NCI-H774 (cell line): ENCODE data around the gene MMS19.
A peak's percentile ranks its signal among the peaks of the same experiment; 100 is the strongest.

ENCODE experiments used
- DNase-seq: peaks from one replicate; lab custom pipeline; 2025; lab: John Stamatoyannopoulos, UW

Gene MMS19, protein sequence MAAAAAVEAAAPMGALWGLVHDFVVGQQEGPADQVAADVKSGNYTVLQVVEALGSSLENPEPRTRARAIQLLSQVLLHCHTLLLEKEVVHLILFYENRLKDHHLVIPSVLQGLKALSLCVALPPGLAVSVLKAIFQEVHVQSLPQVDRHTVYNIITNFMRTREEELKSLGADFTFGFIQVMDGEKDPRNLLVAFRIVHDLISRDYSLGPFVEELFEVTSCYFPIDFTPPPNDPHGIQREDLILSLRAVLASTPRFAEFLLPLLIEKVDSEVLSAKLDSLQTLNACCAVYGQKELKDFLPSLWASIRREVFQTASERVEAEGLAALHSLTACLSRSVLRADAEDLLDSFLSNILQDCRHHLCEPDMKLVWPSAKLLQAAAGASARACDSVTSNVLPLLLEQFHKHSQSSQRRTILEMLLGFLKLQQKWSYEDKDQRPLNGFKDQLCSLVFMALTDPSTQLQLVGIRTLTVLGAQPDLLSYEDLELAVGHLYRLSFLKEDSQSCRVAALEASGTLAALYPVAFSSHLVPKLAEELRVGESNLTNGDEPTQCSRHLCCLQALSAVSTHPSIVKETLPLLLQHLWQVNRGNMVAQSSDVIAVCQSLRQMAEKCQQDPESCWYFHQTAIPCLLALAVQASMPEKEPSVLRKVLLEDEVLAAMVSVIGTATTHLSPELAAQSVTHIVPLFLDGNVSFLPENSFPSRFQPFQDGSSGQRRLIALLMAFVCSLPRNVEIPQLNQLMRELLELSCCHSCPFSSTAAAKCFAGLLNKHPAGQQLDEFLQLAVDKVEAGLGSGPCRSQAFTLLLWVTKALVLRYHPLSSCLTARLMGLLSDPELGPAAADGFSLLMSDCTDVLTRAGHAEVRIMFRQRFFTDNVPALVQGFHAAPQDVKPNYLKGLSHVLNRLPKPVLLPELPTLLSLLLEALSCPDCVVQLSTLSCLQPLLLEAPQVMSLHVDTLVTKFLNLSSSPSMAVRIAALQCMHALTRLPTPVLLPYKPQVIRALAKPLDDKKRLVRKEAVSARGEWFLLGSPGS

DNA sequence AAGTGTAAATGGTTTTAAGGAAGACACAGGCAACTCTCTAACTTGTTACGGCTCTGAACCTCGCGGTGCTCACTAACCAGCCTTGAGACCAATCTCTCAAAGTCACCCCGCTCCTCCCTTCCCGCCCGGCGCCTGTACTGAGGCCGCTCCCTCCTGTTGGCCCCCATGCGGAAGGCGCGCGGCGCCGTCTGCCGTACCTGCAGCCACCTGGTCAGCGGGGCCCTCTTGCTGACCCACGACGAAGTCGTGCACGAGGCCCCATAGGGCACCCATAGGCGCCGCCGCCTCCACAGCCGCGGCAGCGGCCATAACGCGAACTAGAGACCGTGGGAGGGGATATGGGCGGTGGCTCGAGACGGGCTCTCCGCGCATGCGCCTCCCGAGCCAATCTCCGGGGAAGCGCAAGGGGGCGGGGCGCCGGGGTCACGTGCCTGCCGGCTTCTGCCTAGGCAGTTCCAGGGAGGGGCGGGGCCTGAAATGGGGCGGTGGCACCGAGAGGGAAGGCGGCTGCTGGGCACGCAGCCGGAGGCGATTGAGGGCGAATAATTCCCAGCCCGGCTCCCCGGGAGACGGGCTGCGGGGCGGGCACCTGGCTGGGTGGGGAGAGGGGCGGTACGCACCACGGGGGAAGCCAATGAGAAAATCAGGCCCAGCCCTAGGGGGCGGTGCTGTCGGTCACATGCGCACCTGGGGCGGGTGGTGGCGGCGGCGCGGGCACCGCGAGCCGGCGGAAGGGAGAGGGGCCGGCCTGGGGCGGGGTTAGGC is at the start of gene MMS19:
Gene MMS19 (minus strand): TSS at position 347 of the 765 bp plus-strand sequence. CDS start 38 bp downstream, at position 309.
- peak; percentile 95 for DNase-seq

DNA sequence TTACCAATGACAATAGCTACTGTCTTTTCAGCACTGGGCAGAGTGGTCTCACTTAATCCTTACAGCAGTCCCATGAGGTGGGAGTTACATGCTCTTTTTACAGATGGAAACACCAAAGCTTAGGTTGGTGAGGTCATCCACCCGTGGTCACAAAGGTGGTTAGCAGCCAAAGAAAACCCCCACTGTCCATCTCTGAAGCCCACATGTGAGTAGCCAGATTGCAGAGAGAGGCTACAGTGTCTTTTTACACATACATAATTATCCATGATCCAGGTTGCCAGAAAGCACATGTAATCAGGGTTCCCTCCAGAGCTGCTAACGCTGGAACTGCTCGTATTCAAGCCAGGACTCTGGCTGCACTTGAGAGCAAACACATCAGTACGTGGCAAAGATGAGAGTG is 49.7 kb upstream of the MMS19 start:
- no peak for DNase-seq

DNA sequence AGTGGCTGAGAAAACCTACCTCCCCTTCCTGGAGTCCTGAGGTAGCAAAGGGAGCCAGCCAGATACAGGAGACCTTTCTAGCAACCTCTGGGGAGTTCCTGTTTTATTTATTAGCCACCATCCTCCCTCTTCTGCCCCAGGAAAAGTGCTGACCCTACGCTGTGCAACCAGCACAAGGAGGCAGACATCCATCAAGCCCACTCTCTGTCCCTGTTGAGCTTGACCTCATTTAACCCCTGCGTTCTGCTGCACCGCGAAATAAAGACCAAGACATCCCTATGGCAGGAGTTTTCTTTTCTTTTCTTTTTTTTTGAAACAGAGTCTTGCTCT is 49.0 kb upstream of the MMS19 start:
- DNase-seq: no peak

DNA sequence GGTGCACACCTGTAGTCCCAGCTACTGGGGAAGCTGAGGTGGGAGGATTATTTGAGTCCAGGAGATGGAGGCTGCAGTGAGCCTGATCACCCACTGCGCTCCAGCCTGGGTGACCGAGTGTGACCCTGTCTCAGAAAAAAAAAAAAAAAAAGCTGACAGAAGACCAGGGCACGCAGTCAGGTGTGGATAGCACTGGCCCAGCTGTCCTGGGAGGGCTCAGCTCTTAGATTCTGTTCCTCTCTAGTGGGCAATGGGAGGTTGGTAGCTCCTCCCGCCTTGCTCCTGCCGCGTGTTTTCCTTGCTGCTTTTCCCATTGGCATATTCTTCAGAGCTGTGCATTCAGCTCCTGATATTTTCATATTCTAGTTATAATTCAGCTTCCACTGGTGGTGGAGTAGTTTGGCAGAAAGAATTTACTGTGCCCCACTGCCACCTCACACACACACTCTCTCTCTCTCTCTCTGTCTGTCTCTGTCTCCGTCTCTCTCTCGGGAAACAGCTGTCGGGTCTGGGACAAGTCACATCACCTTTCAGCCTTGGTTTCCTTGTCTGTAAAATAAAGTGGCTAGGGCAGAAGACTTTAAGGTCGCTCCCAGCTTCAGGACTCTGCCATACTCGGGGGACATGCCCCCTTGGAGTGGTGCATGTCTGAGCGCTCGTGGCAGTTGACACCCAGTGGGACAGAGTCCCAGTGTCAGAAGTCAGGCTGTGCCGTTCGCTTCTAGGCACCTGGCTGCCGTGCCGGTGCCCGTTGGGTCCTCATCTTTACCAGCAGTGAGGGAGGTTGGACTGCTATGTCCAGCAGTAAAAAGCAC is 48.4 kb upstream of the MMS19 start:
- no peak for DNase-seq

DNA sequence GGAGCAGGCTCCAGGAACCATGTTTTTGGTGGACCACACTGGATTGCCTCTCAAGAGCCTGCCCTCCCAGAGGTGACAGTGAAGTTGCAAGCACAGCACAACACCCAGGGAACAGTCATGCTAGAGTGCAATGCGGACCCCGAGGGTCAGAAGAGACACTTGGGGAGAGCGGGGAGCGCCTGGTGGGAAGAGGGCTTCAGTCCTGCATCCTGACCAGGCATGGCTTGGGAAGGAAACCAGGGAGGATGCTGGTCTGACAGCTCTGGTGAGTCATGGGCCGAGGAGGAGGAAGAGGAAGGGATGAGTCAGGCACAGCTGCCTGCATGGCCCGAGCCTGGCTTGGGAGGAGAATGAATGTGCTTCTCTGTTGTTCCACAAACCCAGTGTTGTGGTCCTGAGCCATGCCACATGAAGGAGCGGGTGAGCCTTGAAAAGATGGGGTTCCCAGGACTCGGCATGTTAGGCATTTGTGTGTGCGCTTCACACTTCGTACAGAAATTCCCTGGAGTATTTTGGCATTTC is 44.9 kb upstream of the MMS19 start:
- no peak for DNase-seq

DNA sequence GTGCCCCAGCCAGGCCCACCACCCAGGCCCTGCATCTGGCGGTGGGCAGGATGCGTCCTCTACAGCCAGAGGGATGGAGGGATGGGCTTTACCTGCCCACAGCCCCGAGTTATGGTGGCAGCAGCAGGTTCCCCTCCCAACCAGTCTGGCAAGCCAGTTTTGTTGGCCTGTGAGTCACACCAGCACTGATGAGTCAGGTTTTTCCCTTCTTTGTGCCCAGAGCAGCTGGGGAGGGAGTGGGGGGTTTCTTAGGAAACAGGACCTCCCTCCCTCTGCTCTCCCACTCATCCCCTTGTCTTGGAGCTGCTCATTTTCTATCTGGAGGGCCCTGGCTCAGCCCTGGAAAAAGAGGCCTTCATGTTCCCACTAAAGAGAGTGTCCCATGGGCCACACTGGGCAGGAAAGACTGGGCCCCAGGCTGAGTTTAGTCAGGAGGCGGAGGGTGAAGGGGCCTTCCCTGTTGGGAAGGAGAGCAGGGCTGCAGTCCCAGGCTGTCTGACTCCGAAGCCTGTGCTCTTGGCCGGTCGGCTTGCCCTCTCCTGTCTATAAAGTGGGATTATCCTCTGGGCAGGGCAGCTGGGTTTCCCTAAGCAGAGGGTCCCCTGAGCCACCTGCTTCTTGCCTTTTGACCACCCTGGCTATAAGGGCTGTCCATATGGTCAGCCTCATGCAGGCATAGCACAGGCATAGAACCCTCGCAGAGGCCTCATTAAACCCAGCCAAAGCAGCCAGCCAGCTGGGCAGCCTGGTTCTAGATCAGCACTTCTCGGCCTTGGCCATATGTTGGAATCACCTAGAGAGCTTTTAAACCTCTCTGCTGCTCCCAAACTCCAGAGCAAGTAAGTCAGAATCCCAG is 44.2 kb upstream of the MMS19 start:
- no peak for DNase-seq

DNA sequence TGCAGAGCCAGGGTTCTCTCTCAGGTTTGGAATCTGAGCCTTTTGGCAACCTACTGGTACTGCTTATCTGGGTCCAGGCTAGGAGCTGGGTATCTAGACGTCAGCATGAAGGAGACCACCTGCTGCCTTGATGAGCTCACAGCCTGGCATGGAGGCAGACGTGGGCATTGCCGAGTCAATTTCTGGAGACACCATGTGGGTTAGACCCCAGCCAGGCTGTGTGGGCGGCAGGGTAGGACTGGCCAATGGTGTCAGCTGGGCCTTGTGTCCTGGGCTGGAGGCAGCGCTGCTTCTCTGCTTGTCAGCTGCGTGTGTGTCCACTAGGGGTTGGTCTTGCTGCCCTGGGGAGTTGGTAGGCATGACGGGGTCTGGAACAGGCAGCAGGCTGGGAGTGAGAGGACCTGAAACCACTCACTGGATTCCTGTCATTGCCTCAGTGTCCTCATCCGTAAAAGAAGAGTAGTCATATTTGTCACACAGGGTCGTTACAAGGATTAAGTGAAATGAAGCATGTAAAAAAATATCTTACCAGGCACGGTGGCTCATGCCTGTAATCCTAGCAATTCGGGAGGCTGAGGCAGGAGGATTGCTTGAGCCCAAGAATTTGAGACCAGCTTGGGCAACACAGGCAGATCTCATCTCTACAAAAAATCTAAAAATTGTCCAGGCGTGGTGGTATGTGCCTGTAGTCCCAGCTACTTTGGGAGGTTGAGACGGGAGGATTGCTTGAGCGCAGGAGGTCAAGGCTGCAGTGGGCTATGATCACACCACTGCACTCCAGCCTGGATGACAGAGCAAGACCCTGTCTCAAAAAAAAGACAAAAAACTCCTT is 42.7 kb upstream of the MMS19 start:
- no peak for DNase-seq

DNA sequence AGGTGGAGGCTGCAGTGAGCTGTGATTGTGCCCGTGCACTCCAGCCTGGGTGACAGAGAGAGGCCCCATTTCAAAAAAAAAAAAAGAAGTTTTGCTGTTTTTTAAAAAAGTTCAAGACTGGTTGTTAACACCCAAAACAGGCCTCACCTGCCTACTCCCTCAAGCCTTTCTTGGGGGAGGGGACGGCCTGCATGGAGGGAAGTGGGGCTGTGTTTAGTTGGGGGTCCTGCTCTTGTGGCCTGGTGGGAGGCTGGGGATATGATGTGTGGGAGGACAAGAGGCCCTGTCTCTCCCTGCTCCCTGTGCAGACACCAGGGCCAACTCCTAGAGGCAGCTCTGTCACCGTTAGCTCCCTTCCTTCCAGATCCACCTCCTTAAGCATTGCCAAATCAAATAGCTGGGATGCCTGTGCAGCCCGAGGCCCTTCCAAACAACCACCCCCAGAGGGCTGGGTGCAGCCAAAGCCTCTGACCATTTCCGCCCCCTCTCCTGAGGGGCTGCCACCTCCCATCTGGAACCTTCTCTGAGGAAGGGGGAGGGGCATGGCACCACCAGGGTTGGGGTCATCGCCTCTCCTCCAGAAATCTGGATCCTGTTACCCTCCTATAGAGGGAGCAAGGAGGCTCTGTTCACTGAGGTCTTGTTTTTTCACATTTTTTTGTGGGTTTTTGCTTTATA is 41.4 kb upstream of the MMS19 start:
- DNase-seq: no peak

DNA sequence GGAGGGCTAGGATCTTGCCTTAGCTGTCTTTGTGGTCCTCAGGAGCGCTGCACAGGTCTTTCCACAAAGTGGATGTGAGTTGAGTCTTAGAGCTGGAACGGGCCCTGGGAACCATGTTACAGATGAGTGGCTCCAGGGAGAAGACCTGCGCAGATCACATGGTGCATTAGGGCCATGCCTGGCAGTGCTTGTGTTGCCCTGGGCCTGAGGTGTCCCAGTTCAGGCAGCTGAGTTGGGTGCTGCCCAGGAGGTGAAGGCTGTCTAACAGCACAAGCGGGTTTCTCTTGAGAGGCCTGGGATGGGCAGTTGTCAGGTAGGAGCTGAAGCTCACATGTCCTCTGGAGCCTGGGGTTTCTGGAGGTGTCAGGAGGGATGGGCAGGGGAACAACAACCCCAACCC is 40.6 kb upstream of the MMS19 start:
- no peak for DNase-seq

DNA sequence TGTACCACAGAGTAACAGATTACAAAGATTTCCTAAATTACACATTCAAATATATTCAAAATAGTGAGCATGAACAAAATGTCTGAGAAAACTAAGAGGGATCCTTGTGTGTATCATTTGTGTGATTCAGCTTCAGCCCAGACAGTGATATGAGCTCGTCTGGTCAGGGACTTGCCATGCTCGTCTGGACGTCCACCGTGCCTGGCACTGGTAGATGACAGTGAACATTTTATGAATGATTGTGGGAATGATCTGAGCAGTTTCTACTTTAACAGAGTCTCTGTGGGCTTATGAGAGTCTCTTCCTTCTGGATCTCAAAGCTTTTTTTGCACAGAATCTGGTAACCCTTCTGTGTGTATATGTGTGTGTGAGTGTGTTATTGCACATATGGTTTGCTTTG is 40.2 kb upstream of the MMS19 start:
- DNase-seq: no peak

DNA sequence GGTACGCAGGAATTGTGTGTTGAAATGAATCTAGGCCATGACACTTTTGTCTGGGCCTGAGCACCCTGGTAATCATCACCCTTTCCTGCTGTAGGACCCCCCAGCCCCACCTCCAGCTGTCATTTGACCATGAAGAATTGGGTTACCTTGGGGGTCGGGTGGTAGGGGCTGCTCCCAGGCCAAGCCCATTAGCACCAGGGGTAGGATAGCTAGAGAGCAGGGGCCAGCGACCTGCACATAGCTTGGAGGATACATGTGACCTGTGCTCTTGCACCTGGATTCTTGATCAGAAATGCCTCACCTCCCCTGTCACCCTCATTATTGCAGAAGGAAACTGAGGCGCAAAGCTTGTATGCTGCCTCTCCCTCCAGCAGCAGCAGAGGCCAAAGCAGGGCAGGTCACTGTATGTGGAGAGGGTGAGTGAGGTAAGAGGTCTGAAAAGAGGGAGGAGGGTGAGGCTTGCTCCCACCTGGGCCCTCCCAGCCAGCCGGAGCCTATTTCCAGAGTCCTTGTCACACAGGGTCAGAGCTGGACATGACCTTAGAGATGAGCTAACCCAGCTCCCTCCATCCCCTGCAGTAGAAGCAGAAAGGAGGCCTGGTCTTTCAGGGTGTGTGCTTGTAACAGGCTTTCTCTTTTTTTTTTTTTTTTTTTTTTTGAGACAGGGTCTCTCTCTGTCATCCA is 39.1 kb upstream of the MMS19 start:
- DNase-seq: no peak

DNA sequence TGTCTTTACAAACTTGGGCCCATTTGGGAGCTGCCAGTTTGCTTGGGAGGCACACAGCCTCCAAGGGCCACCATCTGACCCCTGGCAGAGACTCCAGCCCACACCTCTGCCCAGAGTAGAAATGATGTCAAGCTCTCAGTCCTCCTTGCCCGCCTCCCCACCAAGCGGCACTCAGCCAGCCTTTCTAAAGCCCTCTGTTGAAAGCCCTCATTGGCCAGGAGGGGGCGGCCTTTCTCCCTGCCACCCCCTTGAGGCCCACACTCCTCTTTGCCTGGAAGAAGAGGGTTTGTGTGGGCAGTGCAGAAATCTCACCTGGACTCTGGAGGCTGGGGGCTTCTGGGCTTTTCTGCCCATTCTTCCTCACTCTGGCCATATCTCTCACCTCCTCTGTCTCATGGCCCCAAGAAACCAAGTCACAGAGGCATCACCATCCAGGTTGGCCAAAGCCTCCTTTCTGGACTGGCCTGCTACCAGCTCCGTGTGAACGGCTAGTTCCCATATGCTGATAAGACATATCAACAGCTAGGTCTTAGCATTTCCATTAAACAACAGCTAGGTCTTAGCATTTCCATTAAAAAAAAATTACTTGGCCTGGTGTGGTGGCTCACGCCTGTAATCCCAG is 36.6 kb upstream of the MMS19 start:
- DNase-seq: no peak

DNA sequence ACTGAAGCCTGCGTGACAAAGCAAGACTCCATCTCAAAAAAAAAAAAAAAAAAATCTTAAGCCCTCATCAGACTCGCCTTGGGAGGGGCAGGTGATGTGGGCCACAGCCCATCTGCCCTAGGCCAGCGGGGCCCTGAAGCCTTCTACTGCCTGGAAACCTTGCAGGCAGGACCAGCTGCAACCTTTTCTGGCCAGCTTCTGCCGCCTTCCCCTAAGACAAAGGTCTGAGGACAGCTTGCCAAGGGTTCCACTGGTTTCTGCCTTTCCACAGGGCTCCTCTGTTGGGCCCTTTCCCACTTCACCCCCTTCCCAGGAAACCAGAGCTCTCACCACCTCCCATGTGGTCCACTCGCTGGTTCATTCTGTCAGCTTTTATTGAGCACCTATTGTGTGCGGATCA is 35.7 kb upstream of the MMS19 start:
- DNase-seq: no peak

DNA sequence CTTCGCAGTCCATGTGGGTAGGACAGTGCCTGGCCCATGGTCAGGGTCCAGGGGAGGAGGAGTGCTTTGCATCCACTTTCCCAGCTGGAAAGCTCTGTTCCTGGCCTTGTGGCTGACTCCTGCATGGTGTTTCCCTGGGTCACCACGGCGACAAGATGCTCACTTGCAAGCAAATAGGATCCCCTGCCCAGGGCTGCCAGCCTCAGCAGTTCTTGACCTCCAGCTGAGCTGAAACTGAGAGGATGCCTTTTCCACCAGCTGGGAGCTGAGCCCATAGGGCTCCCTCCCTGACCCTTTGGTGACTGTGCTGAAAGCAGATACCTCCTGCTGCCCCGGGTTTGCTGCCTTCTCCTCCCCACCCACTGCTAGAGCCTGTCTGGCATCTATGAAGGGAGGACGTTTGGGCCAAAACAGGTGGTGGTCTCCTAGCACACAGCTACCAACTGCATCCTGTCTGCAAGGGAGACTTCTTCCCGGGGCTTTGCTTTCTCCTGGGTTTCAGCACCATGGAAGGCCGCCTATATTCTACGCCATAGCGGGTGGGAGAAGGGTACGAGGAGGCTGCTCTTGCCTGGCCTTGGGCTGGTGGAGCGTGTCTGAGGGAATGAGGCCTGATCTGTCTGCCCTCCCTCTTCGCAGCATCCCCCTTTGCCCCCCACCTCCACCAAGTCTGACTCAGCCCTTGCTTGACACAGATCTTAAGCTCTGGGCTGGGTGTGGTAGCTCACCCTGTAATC is 34.9 kb upstream of the MMS19 start:
- no peak for DNase-seq

DNA sequence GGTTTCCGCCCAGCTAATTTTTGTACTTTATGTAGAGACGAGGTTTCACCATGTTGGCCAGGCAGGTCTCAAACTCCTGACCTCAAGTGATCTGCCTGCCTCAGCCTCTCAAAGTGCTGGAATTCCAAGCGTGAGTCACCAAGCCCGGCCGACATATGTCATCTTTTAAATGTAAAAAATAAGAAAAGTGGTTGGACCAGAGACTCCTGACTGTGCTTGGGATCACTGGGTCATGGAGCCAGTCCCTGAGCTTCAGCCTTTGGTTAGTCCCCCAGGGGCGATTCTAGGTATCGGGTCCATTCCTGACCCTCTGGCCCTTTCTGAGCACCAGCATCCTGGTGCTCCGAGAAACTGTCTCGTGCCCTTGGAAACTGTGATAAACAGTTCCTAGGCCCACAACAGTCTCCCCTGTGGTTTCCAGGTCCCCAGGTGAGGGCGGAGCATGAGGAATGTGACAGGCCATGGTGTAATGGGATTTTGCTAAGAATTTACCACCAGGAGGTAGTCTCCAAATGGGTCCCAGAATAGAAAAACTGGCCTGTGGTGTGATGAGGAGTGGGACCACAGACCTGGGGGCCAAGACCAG is 33.3 kb upstream of the MMS19 start:
- no peak for DNase-seq

DNA sequence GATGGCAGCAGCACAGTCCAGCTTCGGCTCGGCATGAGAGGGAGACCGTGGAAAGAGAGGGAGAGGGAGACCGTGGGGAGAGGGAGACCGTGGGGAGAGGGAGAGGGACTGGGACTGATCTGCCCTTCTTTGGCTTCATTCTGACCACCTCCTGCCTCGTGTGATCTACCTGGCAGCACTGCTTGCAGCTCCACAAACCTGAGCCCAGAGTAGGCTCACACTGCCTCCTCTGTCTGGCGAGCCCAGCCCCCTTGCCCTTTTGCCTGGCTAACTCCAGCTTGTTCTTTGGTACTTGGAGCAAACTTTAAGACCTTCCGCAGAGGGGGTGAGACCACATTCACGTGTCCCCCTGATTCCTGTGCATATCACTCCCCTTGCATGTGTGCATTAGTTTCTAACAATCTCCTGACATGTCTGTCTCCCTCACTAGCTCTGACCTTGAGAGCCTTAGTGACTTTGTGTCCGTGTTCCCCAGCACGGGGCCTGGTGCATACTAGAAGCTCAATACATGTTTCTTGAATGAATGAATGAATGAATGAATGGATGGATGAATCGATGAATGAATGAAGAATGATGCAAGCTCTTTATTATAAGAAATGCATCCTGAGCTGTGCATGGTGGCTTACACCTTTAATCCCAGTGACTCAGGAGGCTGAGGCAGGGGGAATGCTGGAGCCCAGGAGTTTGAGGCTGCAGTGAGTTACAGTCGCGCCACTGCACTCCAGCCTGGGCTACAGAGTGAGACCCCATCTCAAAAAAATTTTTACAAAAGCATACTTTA is 31.7 kb upstream of the MMS19 start:
- DNase-seq: no peak
